Left kidney (tissue), 2 donors: ENCODE measurements around the gene PYHIN1. TPM values are rescaled to one million over a fixed set of nuclear protein-coding genes. Genes with fewer than 3 reads are reported as not detected.

Experiments
- DNase-seq: peaks from one replicate; pipeline ENCODE4 v3.0.0-alpha.2; 2013
- polyA plus RNA-seq: library from polyadenylated mRNA; unstranded; fragments of 120-200 nt; gene quantifications from one replicate; pipeline ENCODE4 v1.2.1, GENCODE V29; 2013; ENCODE audit not compliant: insufficient read length

PYHIN1 gene
- polyA plus RNA-seq, 1 donor = 0.15 TPM

GRCh38 chr1:159014003-159014571, 82.7 kb downstream of the PYHIN1 start:
- DNase-seq = no peak

- DNase-seq = no peak
Observed at GRCh38 chr1:159014851-159015250, 83.5 kb downstream of the PYHIN1 start.

DNA sequence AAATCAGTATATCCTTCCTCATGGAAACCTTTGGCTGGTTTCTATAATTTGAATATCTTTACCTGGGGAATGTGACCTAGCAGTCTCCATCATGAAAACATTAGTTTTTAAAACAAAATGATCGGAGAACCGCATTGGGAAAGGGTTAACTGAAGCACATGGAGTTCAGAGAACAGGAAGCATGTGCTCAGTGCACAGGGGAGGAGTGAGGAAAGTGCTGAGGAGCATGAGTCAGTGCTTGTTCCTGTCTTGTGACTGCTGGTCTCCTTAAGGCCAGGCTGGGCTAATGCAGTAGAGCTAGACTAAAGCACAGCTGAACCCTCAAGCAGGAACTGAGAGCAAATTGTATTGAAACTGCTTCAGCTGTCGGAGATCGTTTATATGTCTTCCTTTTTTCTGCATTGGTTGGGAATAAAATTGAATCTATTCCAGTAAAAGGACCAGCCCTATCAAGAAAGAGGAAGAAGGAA, 84.1 kb downstream of the PYHIN1 start:
- no peak for DNase-seq

DNA sequence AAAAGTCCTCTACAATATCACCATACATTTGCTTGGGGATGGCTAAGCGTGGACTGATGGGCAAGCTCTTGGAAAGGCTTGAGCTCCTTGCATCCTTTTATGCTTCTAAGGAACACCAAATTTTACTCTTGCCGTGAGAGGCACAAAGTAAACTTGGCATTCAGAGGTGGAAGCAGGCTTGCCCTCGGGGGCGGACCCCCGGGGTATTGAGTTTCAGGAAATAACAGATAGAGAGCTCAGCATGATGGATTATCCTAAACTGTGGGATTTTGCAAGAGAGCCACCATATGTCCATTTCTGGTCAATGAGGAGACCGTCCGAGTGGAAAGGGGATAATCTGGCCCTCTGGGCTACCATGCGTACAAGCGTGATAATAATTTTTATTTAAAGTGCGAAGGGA, 92.4 kb downstream of the PYHIN1 start:
- DNase-seq = no peak

DNA sequence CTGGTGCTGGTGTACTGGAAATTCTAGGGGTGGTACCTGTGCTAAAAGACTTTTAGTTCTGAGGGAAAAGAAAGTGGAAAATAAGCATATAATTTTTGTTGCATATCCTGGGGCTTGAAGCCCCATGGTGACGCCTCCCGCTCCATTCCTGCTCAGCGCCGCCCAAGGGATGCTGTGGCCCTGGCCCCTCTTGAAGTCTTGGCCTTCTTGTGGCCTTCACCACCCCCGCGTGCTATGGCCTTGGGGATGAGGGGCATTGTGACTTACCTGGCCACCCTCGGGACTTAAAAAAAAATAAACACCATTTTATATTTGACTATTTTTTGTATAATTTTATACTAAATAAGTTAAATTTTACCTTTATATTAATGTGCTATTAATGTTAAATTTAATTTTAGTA, 93.7 kb downstream of the PYHIN1 start:
- DNase-seq = no peak

Other genes starting within 250 kb of the PYHIN1 start
- 0.90 TPM for gene SPTA1, start 244.8 kb upstream of the PYHIN1 start, polyA plus RNA-seq
- not detected for gene OR6K2, start 230.9 kb upstream of the PYHIN1 start, polyA plus RNA-seq
- gene OR6K3, start 210.8 kb upstream of the PYHIN1 start, polyA plus RNA-seq = 0.10 TPM
- gene OR6K6, start 176.8 kb upstream of the PYHIN1 start, polyA plus RNA-seq = not detected
- not detected for gene OR6N1, start 159.4 kb upstream of the PYHIN1 start, polyA plus RNA-seq
- not detected for gene OR6N2, start 150.3 kb upstream of the PYHIN1 start, polyA plus RNA-seq
- 2.5 TPM for gene MNDA, start 100.2 kb upstream of the PYHIN1 start, polyA plus RNA-seq
- 55.4 TPM for gene IFI16, start 78.4 kb downstream of the PYHIN1 start, polyA plus RNA-seq
- gene AIM2, start 145.2 kb downstream of the PYHIN1 start, polyA plus RNA-seq = 0.08 TPM
- 0.20 TPM for gene CADM3, start 240.1 kb downstream of the PYHIN1 start, polyA plus RNA-seq